GM12875 (cell line): ENCODE data around the gene CABP2.

Source experiments
- H3K4me3 ChIP-seq: one replicate; pipeline ENCODE4 v1.5.1; 2011; ENCODE audit warnings: low read depth, low read length, control low read depth
- TF ChIP-seq, protein P1 (sequence below): IDR thresholded peaks from 2 replicates; pipeline ENCODE4 v1.5.1; 2011; ENCODE audit warnings: low read depth, mild to moderate bottlenecking, control low read depth, inconsistent platforms, low read length, moderate library complexity, borderline replicate concordance; ENCODE audit not compliant: insufficient read depth

The CABP2 gene

DNA sequence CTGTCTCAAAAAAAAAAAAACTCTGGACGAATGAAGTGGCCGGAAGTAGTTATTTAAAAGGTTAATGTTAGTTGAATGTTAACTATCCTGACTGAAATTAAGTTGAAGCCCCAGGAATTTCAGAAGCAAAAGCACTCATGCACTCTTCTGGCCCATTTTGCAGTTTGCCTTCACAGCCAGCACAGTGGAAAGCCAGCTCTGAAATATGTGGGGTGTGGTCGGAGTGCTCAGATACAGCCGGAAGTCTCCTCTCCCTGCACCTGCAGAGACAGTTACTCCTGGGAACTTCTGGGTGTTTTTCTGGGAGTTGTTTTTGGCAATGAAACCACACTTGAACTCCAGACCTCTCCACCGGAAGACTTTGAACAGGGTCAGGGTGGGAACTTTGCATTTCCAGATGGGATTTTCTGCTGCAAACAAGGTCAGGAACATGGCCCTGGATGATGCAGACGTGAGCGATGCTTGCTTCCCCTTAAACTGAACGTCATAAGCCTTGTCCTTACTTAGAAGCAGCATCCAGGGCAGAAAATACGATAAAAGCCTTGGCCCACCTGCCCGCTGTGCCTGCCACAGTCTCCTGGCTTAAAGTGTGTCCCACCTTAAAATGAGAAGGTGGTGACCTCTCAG is 21.5 kb upstream of the CABP2 start:
- TF ChIP-seq, protein P1, sequence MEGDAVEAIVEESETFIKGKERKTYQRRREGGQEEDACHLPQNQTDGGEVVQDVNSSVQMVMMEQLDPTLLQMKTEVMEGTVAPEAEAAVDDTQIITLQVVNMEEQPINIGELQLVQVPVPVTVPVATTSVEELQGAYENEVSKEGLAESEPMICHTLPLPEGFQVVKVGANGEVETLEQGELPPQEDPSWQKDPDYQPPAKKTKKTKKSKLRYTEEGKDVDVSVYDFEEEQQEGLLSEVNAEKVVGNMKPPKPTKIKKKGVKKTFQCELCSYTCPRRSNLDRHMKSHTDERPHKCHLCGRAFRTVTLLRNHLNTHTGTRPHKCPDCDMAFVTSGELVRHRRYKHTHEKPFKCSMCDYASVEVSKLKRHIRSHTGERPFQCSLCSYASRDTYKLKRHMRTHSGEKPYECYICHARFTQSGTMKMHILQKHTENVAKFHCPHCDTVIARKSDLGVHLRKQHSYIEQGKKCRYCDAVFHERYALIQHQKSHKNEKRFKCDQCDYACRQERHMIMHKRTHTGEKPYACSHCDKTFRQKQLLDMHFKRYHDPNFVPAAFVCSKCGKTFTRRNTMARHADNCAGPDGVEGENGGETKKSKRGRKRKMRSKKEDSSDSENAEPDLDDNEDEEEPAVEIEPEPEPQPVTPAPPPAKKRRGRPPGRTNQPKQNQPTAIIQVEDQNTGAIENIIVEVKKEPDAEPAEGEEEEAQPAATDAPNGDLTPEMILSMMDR, result no peak
- H3K4me3 ChIP-seq, result no peak overlapping the region

DNA sequence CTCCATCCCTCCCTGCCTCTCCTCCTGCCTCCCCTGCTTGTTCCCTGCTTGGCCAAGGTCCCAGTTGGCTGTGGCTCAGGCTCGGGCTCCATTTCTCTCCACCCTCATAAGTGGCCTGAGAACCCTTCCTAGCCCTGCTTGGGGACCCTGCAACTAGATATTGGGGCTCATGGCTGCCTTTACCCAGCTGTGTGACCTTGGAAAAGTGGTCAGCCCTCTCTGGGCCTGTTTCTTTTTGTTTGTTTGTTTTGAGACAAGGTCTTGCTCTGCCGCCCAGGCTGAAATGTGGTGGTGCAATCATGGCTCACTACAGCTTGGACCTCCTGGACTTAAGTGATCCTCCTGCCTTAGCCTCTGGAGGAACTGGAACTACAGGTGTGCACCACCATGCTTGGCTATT is 20.3 kb upstream of the CABP2 start:
- no peak overlapping the region for H3K4me3 ChIP-seq

DNA sequence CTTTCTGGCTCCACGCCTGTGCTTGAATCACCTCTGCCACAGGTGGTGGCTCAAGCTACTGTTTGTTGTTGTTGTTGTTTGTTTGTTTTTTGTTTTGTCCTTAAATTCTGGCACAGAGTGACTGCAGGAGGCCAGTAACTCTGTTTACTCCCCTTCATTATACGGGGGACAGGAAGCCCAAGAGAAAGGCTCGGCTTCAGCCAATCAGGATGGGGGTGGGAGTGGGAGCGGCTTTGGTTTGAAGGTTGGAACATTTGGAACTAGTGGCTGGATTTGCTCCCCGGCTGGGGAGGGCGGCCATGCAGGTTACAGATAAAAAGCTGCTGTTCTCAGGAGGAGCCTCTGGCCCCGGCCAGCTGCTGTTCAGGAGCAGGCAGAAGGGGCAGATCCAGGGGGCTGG is 19.7 kb upstream of the CABP2 start:
- no peak overlapping the region for H3K4me3 ChIP-seq
- TF ChIP-seq, protein P1, result no peak

More for the DNA sequence above, 20.3 kb upstream of the CABP2 start:
- TF ChIP-seq, protein P1, result no peak

DNA sequence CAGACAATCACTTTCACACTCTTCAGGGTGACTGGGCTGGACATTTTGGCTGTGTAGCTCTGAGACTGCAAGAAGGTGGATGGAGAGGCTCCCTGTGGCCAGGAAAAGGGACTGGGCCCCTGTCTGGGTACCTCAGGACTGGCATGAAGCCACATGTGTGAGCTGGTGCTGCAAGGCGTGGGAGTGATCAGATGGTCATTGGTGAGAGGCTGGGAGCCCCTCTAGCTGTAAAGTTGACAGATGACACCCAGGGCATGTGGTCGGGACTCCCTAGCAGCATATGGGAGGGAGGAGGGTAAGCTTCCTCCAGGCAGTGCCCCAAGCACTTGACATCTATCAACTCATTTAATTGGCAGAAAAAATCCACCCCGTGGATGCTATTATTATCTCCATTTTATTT is 18.9 kb upstream of the CABP2 start:
- TF ChIP-seq, protein P1, result no peak
- no peak overlapping the region for H3K4me3 ChIP-seq

DNA sequence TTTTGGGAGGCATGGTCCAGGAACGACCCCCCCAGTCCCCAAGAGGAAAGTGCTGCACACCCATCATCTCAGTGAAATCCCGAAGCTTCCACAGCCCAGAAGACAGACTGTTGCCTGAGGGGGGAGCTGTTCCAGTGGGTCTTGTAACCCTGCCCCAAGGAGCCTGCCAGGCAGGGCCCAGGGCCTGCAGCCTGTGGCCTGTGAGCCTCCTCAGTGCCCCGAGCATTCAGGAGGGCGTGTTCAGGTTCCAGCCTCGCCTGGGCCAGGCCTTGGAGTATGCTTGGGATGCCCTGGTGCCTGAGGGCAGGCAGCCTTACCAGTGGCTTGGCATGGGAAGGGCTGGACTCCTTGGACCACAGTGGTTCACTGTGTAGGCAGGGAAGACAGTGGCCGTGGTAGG is 18.0 kb upstream of the CABP2 start:
- TF ChIP-seq, protein P1, result no peak
- no peak overlapping the region for H3K4me3 ChIP-seq

DNA sequence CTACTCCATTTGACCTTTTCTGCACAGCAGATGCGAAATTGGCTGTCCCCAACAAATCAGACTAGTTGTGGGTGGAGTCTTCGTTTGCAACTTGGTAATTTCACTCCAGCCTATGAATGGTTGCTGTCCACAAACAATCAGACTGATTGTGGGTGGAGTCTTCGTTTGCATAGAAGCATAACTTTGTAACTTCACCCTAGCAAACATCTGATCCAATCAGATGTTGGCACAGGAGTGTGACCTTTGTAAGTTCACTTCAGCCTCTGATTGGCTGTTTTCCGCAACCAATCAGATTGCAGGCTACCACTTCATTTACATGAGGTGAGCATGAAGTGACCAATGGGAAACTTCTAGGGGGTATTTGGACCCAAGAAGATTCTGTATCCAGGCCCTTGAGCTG is 16.3 kb upstream of the CABP2 start:
- TF ChIP-seq, protein P1, result no peak
- no peak overlapping the region for H3K4me3 ChIP-seq

DNA sequence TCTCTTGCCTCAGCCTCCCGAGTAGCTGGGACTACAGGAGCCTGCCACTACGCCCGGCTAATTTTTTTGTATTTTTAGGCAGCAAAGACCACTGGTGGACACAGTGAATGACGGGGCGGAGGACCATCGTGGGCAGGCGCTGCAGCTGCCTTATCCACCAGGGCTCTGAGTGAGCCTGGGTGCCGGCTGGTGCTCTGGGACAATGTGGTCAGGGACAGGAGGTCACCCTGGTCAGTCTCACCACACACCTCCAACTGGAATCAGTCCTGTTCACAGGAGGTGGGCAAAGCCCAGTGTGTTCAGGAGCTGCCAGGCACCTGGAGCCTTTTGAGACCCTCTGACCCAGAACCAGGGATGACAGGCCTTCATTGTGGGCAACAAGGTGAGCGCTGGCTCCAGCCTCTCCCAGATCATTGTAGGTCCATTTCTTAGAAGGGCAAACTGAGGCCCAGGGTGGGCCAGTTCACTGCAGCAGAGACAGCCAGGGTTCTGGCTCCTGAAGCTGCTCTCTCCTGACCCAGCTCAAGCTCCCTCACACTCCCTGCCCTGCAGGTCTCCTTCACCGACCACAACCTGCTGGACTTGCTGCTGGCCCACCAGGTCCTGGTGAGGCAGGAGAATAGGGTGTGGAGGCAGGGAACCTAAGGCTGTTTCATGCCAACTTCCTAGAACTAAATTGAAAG is 15.7 kb upstream of the CABP2 start:
- no peak overlapping the region for H3K4me3 ChIP-seq
- TF ChIP-seq, protein P1, result no peak
